CMK (cell line): ENCODE results near the gene ATG5.
"Not testable (repeated sequence)": the region's sequence is repeated elsewhere in the genome, so short reads cannot be mapped to it uniquely, and the experiment has no call there.

Experiments used
- DNase-seq: peaks from one replicate; pipeline ENCODE4 v3.0.0-alpha.2; 2010; ENCODE audit warnings: low read depth

The ATG5 gene

GRCh38 chr6:106256201-106256968 is 69.2 kb downstream of the ATG5 start:
- no peak for DNase-seq

- no peak for DNase-seq
Observed at GRCh38 chr6:106255306-106255705, 70.3 kb downstream of the ATG5 start.

GRCh38 chr6:106254636-106255035 is 70.9 kb downstream of the ATG5 start:
- no peak for DNase-seq

- no peak for DNase-seq
Observed at GRCh38 chr6:106253731-106254130, 71.8 kb downstream of the ATG5 start.

- DNase-seq, result no peak
Observed at GRCh38 chr6:106253172-106253571, 72.4 kb downstream of the ATG5 start.

DNA sequence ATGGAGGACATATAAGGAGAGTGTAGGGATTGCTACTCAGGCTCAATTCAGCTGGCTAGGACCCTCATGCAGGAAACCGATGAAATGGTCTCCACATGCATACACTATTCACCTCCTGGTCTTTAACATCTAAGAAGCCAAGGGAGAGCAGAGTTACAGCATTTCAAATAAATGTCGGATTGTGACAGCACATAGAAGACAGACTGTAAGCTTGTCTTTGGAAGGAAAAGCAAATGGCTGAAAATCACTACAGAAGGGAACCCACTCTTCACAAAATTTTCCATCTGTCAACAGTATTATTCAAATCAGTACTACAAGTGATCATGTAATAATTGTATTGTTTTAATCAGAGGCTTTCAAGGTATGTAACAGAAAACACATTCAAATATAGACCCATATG is 72.9 kb downstream of the ATG5 start:
- no peak for DNase-seq

DNA sequence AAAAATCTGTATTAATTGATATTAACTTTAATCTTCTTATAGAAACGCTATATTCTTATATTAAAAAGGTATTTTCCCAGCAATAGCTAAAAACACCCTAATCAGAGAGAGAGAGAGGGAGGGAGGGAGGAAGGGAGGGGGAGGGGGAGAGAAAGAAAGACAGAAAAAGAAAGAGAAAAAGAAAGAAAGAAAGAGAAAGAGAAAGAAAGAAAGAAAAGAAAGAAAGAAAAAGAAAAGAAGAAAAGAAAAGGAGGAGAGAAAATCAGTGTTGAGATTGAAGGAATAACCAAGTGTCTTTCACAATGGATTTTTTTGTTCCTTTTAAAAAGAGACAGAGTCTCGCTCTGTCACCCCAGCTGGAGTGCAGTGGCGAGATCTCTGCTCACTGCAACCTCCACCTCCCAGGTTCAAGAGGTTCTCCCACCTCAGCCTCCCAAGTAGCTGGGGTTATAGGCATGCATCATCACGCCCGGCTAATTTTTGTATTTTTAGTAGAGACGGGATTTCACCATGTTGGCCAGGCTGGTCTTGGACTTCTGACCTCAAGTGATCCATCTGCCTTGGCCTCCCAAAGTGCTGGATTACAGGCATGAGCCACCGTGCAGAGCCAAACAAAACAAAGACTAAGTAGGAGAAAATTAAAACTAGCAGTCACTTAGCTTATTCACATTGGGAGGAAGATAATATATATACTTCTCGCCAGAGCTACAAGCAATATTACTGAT is 73.9 kb downstream of the ATG5 start:
- DNase-seq, result not testable (repeated sequence)

GRCh38 chr6:106250953-106251352 is 74.6 kb downstream of the ATG5 start:
- no peak for DNase-seq

- no peak for DNase-seq
Observed at GRCh38 chr6:106249658-106250057, 75.9 kb downstream of the ATG5 start.

GRCh38 chr6:106247733-106248132 is 77.8 kb downstream of the ATG5 start:
- DNase-seq, result no peak

- no peak for DNase-seq
Observed at GRCh38 chr6:106247293-106247692, 78.3 kb downstream of the ATG5 start.

DNA sequence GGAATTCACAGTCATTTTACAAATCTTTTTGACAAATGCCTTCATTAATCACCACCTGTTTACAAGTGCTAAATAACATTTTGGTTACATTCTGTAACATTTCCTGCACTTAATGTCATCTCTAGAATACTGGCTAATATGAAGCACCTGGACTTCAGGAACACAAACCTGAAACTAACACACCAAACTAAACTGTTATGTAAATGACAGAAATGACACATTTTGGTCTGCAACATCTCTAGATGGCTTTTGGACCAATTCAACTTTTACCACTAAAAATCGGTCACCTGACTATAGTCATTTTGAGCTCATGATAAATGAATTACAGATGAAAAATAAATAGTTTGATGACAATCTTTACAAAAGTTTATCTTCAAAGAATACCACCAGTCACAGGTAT is 80.6 kb downstream of the ATG5 start:
- no peak for DNase-seq

- no peak for DNase-seq
Observed at GRCh38 chr6:106244521-106244920, 81.0 kb downstream of the ATG5 start.

GRCh38 chr6:106243261-106243660 is 82.3 kb downstream of the ATG5 start:
- DNase-seq, result no peak

GRCh38 chr6:106241498-106241897 is 84.1 kb downstream of the ATG5 start:
- no peak for DNase-seq

- DNase-seq, result no peak
Observed at GRCh38 chr6:106237286-106237685, 88.3 kb downstream of the ATG5 start.

DNA sequence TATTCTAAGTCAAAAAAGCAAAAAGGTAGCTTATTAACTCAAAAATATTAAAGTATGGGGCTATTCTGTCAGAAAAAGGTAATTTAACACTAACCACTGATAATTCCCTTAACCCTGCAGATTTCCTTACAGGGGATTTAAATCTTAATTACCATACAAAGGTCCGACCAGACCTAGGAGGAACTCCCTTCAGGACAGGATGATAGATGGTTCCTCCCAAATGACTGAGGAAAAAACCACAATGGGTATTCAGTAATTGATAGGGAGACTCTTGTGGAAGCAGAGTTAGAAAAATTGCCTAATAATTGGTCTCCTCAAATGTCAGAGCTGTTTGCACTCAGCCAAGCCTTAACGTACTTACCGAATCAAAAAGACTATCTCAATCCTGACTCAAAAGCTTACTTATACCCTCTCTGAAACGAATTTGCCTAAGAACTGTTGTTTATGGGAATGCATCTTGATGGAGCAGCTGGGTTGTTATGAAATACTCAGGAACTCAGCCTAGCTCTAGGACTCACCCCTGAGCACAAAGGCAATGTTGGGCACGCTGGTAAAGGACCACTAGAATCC is 95.6 kb downstream of the ATG5 start:
- DNase-seq, result not testable (repeated sequence)

DNA sequence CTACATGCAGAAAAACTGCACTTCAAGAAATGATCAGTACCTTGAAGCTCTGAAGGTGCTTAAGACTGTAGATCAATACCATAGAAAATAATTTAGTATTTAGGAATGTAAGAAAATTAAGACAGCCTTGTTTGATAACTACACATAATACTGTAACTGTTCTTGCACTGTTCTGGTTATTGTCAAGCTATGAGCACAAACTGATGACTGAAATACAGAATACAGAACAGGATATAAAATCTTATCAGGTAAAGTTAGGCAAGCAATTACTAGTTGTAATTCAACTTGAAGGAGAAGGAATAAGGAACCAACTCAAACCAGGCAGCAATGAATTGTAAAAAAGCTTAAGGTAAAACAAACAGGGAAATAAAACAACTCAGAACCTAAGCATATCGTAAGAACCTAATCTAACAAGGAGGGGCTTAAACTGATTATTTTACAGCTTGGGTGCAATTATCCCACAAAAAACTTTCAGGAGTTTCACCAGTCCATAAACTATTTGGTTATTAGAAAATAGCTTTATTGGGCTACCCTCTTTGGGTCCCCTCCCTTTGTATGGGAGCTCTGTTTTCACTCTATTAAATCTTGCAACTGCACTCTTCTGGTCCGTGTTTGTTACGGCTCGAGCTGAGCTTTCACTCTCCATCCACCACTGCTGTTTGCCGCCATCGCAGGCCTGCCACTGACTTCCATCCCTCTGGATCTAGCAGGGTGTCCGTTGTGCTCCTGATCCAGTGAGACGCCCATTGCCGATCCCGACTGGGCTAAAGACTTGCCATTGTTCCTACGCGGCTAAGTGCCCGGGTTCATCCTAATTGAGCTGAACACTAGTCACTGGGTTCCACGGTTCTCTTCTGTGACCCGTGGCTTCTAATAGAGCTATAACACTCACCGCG is 97.7 kb downstream of the ATG5 start:
- DNase-seq, result no peak

GRCh38 chr6:106226676-106227075 is 98.9 kb downstream of the ATG5 start:
- no peak for DNase-seq

- no peak for DNase-seq
Observed at GRCh38 chr6:106225581-106225980, 100.0 kb downstream of the ATG5 start.

- peak; percentile 9 for DNase-seq
Observed at GRCh38 chr6:106223300-106223930, 102.1 kb downstream of the ATG5 start.

DNA sequence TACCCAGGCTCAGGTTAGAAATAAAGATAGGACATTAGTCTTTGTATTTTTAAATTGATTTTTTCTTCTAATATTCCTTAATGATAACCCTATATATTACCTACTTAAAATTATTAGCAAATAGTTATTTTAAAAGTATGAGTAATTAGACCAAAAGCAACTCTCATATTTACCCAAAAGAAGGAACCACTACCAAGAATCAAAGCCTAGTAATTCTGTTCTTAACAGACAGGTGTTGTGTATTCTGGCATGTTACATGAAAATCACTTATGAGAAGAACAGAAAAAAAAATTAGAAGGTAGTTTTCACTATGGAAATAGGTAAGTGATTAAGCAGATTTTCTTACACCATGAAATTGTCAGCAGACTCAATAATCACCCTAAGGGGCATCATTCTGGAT is 105.1 kb downstream of the ATG5 start:
- no peak for DNase-seq
